Tibial artery (tissue), 4 donors: ENCODE measurements around the gene ZEB2.

Source experiments
- DNase-seq, 2 donors: peaks; one replicate each; pipeline ENCODE4 v3.0.0-alpha.2; 2019
- H3K27ac ChIP-seq, 2 donors: fragments of 200-600 bp; sonication (generic) in 1 of 2; 1 replicate in 1 of 2; 2 replicates in 1 of 2; pipeline ENCODE4 v1.5.1; 2018 to 2019; ENCODE audit warnings: mild to moderate bottlenecking in 1 of 2
- H3K27me3 ChIP-seq, 2 donors: fragments of 200-600 bp; sonication (generic) in 1 of 2; one replicate each; pipeline versions ENCODE4 v1.5.1 to v1.6.0; 2016 to 2019
- H3K36me3 ChIP-seq, 3 donors: fragments of 200-600 bp; sonication (generic) in 2 of 3; one replicate each; pipeline ENCODE4 v1.5.1; 2016 to 2019; ENCODE audit warnings: mild to moderate bottlenecking in 2 of 3
- H3K4me1 ChIP-seq, 4 donors: fragments of 200-600 bp; sonication (generic) in 2 of 4; 1 replicate in 3 of 4; 2 replicates in 1 of 4; pipeline ENCODE4 v1.5.1; 2016 to 2019
- H3K4me3 ChIP-seq, 2 donors: fragments of 200-600 bp; sonication (generic) in 1 of 2; 1 replicate in 1 of 2; 2 replicates in 1 of 2; pipeline ENCODE4 v1.5.1; 2018 to 2019; ENCODE audit warnings: mild to moderate bottlenecking in 2 of 2
- H3K9me3 ChIP-seq, 3 donors: fragments of 200-600 bp; sonication (generic) in 1 of 3; one replicate each; pipeline ENCODE4 v1.5.1; 2016 to 2019
- intact Hi-C: fragments of 100-400 bp; cut with DNase I; formaldehyde crosslinking; loops from one replicate; pipeline ENCODE4 v1.15.0; 2023; ENCODE audit warnings: low total_unique reads
- TF ChIP-seq, protein P1 (sequence below), 2 experiments: fragments of 200-600 bp in 1 of 2; fragments of 450-650 bp in 1 of 2; IDR thresholded peaks; one replicate each; pipeline ENCODE4 v1.5.1; 2017 to 2019; ENCODE audit warnings: antibody characterized with exemption in 2 of 2, mild to moderate bottlenecking in 1 of 2, moderate library complexity in 1 of 2

Gene ZEB2

DNA sequence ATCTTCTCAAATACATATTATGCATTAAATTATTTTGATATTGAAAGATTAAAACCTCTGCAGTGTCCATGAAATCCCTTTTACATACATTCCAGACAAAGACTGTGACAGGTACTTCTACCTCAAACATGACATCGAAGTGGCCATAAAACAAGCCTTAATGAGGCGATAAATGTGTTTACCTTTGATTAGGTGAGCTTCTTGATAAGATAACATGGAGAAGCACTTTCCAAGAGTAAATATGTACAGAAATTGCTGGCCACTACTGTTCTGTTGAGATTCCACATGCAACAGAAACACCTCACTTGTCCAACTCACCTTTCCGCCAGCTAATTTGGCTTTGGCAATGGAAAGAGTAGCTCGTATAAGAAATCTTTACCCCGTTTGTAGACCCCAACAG is 55.2 kb downstream of the ZEB2 start:
- intact Hi-C loops = no loop called here
- DNase-seq = no peak
- TF ChIP-seq, protein P1, sequence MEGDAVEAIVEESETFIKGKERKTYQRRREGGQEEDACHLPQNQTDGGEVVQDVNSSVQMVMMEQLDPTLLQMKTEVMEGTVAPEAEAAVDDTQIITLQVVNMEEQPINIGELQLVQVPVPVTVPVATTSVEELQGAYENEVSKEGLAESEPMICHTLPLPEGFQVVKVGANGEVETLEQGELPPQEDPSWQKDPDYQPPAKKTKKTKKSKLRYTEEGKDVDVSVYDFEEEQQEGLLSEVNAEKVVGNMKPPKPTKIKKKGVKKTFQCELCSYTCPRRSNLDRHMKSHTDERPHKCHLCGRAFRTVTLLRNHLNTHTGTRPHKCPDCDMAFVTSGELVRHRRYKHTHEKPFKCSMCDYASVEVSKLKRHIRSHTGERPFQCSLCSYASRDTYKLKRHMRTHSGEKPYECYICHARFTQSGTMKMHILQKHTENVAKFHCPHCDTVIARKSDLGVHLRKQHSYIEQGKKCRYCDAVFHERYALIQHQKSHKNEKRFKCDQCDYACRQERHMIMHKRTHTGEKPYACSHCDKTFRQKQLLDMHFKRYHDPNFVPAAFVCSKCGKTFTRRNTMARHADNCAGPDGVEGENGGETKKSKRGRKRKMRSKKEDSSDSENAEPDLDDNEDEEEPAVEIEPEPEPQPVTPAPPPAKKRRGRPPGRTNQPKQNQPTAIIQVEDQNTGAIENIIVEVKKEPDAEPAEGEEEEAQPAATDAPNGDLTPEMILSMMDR (IDR thresholded peaks at IDR 0.05) = no peak
- Histone ChIP-seq H3K9me3 (no peaks in the 10 kb centered on the region), H3K36me3 (no peaks in the 10 kb centered on the region), H3K4me1 (peaks cover 0 to 74% (median 31%) of the 10 kb centered on the region in 4 donors), H3K27me3 (no peaks in the 10 kb centered on the region), H3K4me3 (no peak overlapping the region), H3K27ac (no peak overlapping the region)

DNA sequence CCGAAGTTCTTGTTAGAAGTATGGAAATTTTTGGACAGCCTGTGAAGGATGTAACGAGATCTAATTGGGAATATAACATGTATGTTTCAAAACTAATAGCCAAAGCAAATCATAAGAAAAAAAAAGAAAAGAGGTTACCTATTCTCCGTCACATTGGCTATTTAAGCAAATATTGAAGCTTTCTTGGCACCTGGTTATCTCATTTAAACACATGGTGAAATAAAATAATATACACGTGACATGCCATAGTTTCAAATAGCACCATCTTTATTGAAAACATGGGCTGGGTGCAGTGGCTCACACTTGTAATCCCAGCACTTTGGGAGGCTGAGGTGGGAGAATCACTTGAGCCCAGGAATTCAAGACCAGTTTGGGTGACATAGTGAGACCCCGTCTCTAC is 56.7 kb downstream of the ZEB2 start:
- H3K4me1 ChIP-seq = peaks cover 0 to 74% (median 35%) of the 10 kb centered on the region in 4 donors
- DNase-seq = no peak
- no peaks in the 10 kb centered on the region for H3K36me3 ChIP-seq
- no peak overlapping the region for H3K4me3 ChIP-seq
- H3K27me3 ChIP-seq = no peaks in the 10 kb centered on the region
- intact Hi-C loops = no loop called here
- no peaks in the 10 kb centered on the region for H3K9me3 ChIP-seq
- TF ChIP-seq, protein P1 (IDR thresholded peaks at IDR 0.05) = no peak
- H3K27ac ChIP-seq = peak overlapping the region in 1 of 2 donors; percentile 53

- TF ChIP-seq, protein P1 (IDR thresholded peaks at IDR 0.05) = no peak
- Histone ChIP-seq H3K9me3 (no peaks in the 10 kb centered on the region), H3K27me3 (no peaks in the 10 kb centered on the region), H3K4me3 (peak overlapping the region; percentile 7 to 13), H3K4me1 (peaks cover 0 to 71% (median 28%) of the 10 kb centered on the region in 4 donors), H3K36me3 (no peaks in the 10 kb centered on the region), H3K27ac (peak overlapping the region; percentile 49 to 53)
- DNase-seq = no peak
- intact Hi-C loops = no loop called here
These were observed 57.7 kb downstream of the ZEB2 start for GRCh38 chr2:144462266-144462665.

- DNase-seq = peak in 1 of 2 donors; percentile 64
- Histone ChIP-seq H3K4me1 (peaks cover 0 to 74% (median 36%) of the 10 kb centered on the region in 4 donors), H3K4me3 (no peak overlapping the region), H3K27me3 (no peaks in the 10 kb centered on the region), H3K27ac (peak overlapping the region in 1 of 2 donors; percentile 53), H3K36me3 (no peaks in the 10 kb centered on the region), H3K9me3 (no peaks in the 10 kb centered on the region)
- TF ChIP-seq, protein P1 (IDR thresholded peaks at IDR 0.05) = no peak
- intact Hi-C loops = no loop called here
These were observed 58.6 kb downstream of the ZEB2 start for GRCh38 chr2:144461308-144461766.

DNA sequence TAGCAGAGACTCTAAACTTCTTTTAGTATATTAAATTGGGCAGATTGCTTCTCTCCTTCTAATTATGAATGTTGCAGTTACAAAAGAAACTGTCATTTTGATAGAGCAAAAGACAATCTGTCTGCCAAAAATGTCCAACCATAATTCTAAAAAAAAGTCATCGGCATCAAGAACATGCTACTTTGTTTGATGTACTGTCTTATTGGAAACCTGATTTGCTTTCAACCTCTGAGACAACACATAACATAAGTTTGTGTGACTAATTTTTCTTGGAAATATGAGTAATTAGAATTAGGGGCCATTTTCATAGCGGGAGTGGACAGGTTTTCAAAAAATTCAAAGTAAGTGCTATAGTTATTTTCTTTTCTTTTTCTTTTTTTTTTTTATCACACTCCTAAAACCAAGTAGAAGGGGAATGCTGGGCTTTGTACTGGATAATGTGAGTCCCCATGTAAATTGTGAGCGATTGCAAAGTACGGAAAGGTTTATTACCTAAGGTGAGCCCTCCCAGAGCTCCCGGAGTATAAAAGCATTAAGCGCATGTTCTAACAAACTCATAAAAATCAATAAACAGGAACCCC is 59.1 kb downstream of the ZEB2 start:
- intact Hi-C loops = no loop called here
- no peak overlapping the region for H3K4me3 ChIP-seq
- TF ChIP-seq, protein P1 (IDR thresholded peaks at IDR 0.05) = no peak
- no peaks in the 10 kb centered on the region for H3K27me3 ChIP-seq
- DNase-seq = no peak
- peak overlapping the region in 1 of 2 donors; percentile 53 for H3K27ac ChIP-seq
- peaks cover 0 to 78% (median 36%) of the 10 kb centered on the region in 4 donors for H3K4me1 ChIP-seq
- H3K36me3 ChIP-seq = no peaks in the 10 kb centered on the region
- no peaks in the 10 kb centered on the region for H3K9me3 ChIP-seq
